ENCODE data around the gene ZFYVE27. TPM values are rescaled to one million over a fixed set of nuclear protein-coding genes. Genes with fewer than 3 reads are reported as not detected.

Gene ZFYVE27
- polyA plus RNA-seq, 1 donor from 2014 or later, result 135 TPM

DNA sequence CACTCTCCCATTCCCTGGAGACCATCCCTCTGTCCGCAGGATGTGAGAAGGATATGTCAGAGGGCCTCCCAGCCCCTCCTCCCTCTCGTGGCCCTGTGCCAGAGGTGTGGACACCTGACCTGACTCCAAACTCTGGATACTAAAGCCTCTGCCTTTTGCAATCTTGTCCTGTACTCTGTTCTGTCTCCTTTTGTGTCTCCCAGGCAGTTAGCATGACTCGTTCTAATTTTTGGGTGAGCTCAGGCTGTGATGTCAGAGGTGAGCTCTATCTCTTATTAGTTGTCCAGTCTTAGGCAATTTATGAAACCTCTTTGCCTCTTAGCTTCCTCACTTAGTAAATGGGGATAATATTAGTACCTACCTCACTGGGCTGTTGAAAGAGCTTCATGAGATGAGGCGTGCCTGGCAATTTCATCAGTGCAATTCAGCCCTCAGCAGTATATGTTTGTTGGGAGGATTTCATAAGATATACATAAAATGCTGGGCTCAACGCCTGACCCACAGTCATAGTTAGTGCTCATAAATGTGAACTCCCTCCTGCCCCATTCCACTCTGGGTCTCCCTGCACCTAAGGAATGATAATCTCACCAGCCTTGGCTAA is 12.5 kb upstream of the ZFYVE27 start:
- Histone ChIP-seq H3K9me3 (ENCODE audit: low read length) (no peaks in the 10 kb centered on the region), H3K27ac (ENCODE audit: low read length) (no peak overlapping the region), H3K4me2 (ENCODE audit: low read length) (no peak overlapping the region), H4K20me1 (ENCODE audit: insufficient read depth) (no peaks in the 10 kb centered on the region), H3K9me2 (ENCODE audit: insufficient read depth, low read length) (no peaks in the 10 kb centered on the region), H3K9ac (ENCODE audit: low read length) (no peak overlapping the region), H3K4me3 (ENCODE audit: low read length) (no peak overlapping the region), H2AFZ (ENCODE audit: low read depth, low read length) (no peak overlapping the region), H3K36me3 (ENCODE audit: insufficient read depth, low read length) (no peaks in the 10 kb centered on the region), H3F3A (ENCODE audit: insufficient read depth, low read length, poor library complexity, severe bottlenecking) (no peaks in the 10 kb centered on the region), H3K27me3 (ENCODE audit: insufficient read depth, low read depth, low read length) (no peaks in the 10 kb centered on the region), H3K79me2 (replicated peaks; ENCODE audit: insufficient read depth, low read length) (no peaks in the 10 kb centered on the region)
- TF ChIP-seq, protein P1, sequence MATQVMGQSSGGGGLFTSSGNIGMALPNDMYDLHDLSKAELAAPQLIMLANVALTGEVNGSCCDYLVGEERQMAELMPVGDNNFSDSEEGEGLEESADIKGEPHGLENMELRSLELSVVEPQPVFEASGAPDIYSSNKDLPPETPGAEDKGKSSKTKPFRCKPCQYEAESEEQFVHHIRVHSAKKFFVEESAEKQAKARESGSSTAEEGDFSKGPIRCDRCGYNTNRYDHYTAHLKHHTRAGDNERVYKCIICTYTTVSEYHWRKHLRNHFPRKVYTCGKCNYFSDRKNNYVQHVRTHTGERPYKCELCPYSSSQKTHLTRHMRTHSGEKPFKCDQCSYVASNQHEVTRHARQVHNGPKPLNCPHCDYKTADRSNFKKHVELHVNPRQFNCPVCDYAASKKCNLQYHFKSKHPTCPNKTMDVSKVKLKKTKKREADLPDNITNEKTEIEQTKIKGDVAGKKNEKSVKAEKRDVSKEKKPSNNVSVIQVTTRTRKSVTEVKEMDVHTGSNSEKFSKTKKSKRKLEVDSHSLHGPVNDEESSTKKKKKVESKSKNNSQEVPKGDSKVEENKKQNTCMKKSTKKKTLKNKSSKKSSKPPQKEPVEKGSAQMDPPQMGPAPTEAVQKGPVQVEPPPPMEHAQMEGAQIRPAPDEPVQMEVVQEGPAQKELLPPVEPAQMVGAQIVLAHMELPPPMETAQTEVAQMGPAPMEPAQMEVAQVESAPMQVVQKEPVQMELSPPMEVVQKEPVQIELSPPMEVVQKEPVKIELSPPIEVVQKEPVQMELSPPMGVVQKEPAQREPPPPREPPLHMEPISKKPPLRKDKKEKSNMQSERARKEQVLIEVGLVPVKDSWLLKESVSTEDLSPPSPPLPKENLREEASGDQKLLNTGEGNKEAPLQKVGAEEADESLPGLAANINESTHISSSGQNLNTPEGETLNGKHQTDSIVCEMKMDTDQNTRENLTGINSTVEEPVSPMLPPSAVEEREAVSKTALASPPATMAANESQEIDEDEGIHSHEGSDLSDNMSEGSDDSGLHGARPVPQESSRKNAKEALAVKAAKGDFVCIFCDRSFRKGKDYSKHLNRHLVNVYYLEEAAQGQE (IDR thresholded peaks at IDR 0.05; ENCODE audit: borderline replicate concordance), result no peak
- TF ChIP-seq EP300 (conservative IDR thresholded peaks at IDR 0.05; ENCODE audit: poor library complexity, severe bottlenecking), result no peak
- no peak for TF ChIP-seq POLR2AphosphoS5 (IDR thresholded peaks at IDR 0.05)

DNA sequence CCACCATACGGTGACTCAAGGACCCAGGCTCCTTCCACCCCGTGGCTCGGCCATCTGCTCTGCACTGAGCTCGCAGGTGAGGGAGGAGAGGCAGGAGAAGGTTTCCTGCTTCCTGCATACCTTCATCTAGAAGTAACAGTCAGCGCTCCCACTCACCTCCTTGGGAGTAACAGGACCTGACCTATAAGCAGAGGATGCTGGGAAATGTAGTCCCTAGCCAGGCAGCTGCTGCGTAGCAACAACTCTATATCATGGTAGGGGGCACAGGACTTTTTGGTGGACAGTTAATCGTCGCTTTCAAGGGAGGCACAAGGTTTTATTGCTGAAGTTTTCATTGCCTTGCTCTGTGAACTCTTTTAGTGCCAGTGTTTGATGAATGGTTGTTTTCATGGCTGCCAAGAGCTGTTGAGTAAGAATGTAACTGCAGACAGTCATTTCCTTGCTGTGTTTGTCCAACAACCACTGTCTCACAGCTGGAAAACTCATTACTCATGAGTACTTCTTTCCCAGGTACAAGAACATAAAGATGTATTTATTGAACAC is 10.2 kb upstream of the ZFYVE27 start:
- H3K9me3 ChIP-seq (ENCODE audit: low read length), result no peaks in the 10 kb centered on the region
- no peak overlapping the region for H3K27ac ChIP-seq (ENCODE audit: low read length)
- no peaks in the 10 kb centered on the region for H3K79me2 ChIP-seq (replicated peaks; ENCODE audit: insufficient read depth, low read length)
- no peaks in the 10 kb centered on the region for H3K9me2 ChIP-seq (ENCODE audit: insufficient read depth, low read length)
- H3K9ac ChIP-seq (ENCODE audit: low read length), result no peak overlapping the region
- H3K4me2 ChIP-seq (ENCODE audit: low read length), result no peak overlapping the region
- no peaks in the 10 kb centered on the region for H3F3A ChIP-seq (ENCODE audit: insufficient read depth, low read length, poor library complexity, severe bottlenecking)
- no peaks in the 10 kb centered on the region for H3K36me3 ChIP-seq (ENCODE audit: insufficient read depth, low read length)
- no peaks in the 10 kb centered on the region for H4K20me1 ChIP-seq (ENCODE audit: insufficient read depth)
- H3K4me3 ChIP-seq (ENCODE audit: low read length), result no peak overlapping the region
- H2AFZ ChIP-seq (ENCODE audit: low read depth, low read length), result no peak overlapping the region
- H3K27me3 ChIP-seq (ENCODE audit: insufficient read depth, low read depth, low read length), result no peaks in the 10 kb centered on the region
- no peak for TF ChIP-seq SMC3 (conservative IDR thresholded peaks at IDR 0.05; ENCODE audit: poor library complexity)
- no peak for TF ChIP-seq EP300 (conservative IDR thresholded peaks at IDR 0.05; ENCODE audit: poor library complexity, severe bottlenecking)
- TF ChIP-seq EZH2 (IDR thresholded peaks at IDR 0.05; ENCODE audit: borderline replicate concordance, insufficient read depth, low read length, poor library complexity, severe bottlenecking), result no peak
- TF ChIP-seq, protein P2, sequence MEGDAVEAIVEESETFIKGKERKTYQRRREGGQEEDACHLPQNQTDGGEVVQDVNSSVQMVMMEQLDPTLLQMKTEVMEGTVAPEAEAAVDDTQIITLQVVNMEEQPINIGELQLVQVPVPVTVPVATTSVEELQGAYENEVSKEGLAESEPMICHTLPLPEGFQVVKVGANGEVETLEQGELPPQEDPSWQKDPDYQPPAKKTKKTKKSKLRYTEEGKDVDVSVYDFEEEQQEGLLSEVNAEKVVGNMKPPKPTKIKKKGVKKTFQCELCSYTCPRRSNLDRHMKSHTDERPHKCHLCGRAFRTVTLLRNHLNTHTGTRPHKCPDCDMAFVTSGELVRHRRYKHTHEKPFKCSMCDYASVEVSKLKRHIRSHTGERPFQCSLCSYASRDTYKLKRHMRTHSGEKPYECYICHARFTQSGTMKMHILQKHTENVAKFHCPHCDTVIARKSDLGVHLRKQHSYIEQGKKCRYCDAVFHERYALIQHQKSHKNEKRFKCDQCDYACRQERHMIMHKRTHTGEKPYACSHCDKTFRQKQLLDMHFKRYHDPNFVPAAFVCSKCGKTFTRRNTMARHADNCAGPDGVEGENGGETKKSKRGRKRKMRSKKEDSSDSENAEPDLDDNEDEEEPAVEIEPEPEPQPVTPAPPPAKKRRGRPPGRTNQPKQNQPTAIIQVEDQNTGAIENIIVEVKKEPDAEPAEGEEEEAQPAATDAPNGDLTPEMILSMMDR (IDR thresholded peaks at IDR 0.05; ENCODE audit: poor library complexity, severe bottlenecking), result no peak
- TF ChIP-seq POLR2AphosphoS5 (IDR thresholded peaks at IDR 0.05), result no peak
- no peak for TF ChIP-seq RAD21 (conservative IDR thresholded peaks at IDR 0.05)
- TF ChIP-seq, protein P1 (IDR thresholded peaks at IDR 0.05; ENCODE audit: borderline replicate concordance), result no peak
- TF ChIP-seq MXI1 (conservative IDR thresholded peaks at IDR 0.05; ENCODE audit: poor library complexity, severe bottlenecking), result no peak
- no peak for TF ChIP-seq TAF1 (IDR thresholded peaks at IDR 0.05; ENCODE audit: low read depth)

Data from neural cell (in vitro differentiated cells).